Aorta (tissue), 5 donors: ENCODE measurements around the gene SLC6A2. TPM values are rescaled to one million over a fixed set of nuclear protein-coding genes. Genes with fewer than 3 reads are reported as not detected.

Experiments used
- ATAC-seq: fragments of 200-7000 bp; cut with Tn5 transposase; one replicate; pipeline ENCODE4 v1.9.1; 2022; ENCODE audit warnings: moderate library complexity; ENCODE audit not compliant: low FRiP score
- DNase-seq, 2 donors: peaks; one replicate each; pipeline ENCODE4 v3.0.0-alpha.2; 2020
- H3K27ac ChIP-seq, 2 donors: one replicate each; pipeline ENCODE4 v1.5.1; 2013; ENCODE audit warnings: low read length in 2 of 2, mild to moderate bottlenecking in 2 of 2, moderate library complexity in 2 of 2, control low read depth in 1 of 2, inconsistent platforms in 1 of 2, low read depth in 1 of 2
- H3K27me3 ChIP-seq, 2 donors: one replicate each; pipeline ENCODE4 v1.6.1; 2013; ENCODE audit warnings: control low read depth in 1 of 2, low read length in 1 of 2, mild to moderate bottlenecking in 1 of 2, moderate library complexity in 1 of 2; ENCODE audit not compliant: insufficient read depth in 2 of 2, control insufficient read depth in 1 of 2
- H3K36me3 ChIP-seq, 2 donors: one replicate each; pipeline ENCODE4 v1.6.1; 2013; ENCODE audit warnings: control low read depth in 1 of 2, low read length in 1 of 2, mild to moderate bottlenecking in 1 of 2; ENCODE audit not compliant: insufficient read depth in 2 of 2, control insufficient read depth in 1 of 2
- H3K4me1 ChIP-seq, 2 donors: one replicate each; pipeline ENCODE4 v1.6.1; 2013; ENCODE audit warnings: low read length in 2 of 2, control low read depth in 1 of 2, mild to moderate bottlenecking in 1 of 2, moderate library complexity in 1 of 2; ENCODE audit not compliant: insufficient read depth in 2 of 2, control insufficient read depth in 1 of 2
- H3K4me3 ChIP-seq, 2 donors: one replicate each; pipeline ENCODE4 v1.5.1; 2013; ENCODE audit warnings: low read length in 2 of 2, control low read depth in 1 of 2, mild to moderate bottlenecking in 1 of 2
- H3K9me3 ChIP-seq: one replicate; pipeline ENCODE4 v1.6.1; 2013; ENCODE audit warnings: mild to moderate bottlenecking, low read length; ENCODE audit not compliant: control insufficient read depth
- WGBS, 2 donors: extraction: QIAGEN DNeasy Blood & Tissue Kit; methylation state at CpG; one replicate each; pipeline ENCODE4 v1.1.7; 2013; 5-methylcytosine and 5-hydroxymethylcytosine counted together
- intact Hi-C, 2 donors: fragments of 100-400 bp; cut with DNase I; formaldehyde crosslinking; loops; one replicate each; pipeline versions ENCODE4 v1.14.2 to v1.15.0; 2022
- polyA plus RNA-seq, 2 donors: library from polyadenylated mRNA; stranded (reverse); fragments of 200-250 nt; gene quantifications; one replicate each; pipeline ENCODE4 v1.2.3, GENCODE V29; 2013
- total RNA-seq, 2 donors: library from RNA; stranded (reverse); fragmentation: NEBNext Ultra II Directional; extraction: Animal tissue kit (Norgen Biotek cat#: 25700); gene quantifications; one replicate each; pipeline ENCODE4 v1.2.1, GENCODE V29; 2021
- donor health status: healthy with polysubstance abuse.
- donor health status: Bipolar disorder and iron deficiency.
- donor health status: DM: no; HTN: no; CAD: no.
- donor health status: DM: no; HTN: no; CAD: no.
- donor health status: DM: yes; HTN: yes; CAD: no.

SLC6A2 gene
- total and polyA plus RNA-seq, 4 donors = 0.13 to 0.45 TPM; not detected in 2

DNA sequence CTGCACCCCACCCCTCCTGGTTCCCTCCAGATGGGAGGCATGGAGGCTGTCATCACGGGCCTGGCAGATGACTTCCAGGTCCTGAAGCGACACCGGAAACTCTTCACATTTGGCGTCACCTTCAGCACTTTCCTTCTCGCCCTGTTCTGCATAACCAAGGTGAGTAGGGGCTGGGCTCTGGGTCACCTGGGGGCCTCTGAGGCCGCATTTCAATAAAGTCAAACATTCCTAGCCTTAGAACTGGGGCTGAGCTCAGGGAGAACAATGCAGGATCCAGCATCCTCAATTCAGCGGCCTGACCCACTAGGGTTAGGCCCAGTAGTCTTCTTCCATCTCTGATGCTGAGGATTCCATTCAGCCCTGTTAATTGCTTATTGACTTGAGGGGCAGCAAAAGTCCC, 42.1 kb downstream of the SLC6A2 start:
- intact Hi-C loops = no loop called here
- no peak for ATAC-seq

DNA sequence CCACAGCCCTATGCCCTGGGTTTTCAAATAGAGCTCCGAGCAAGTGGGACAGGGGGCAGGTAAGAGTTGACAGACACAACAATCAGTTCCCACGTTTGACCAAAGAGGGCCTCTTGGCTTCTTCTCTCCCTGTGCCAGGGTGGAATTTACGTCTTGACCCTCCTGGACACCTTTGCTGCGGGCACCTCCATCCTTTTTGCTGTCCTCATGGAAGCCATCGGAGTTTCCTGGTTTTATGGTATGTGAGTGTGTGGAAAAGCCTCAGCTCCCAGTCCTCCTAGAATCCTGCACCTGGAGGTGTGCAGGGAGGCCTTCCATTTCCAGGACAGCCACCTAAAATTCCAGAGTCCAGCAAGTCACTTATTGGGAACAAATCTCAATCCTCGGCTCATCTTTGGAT, 42.5 kb downstream of the SLC6A2 start:
- H3K27me3 ChIP-seq = no peaks in the 10 kb centered on the region
- H3K27ac ChIP-seq = no peak overlapping the region
- no peaks in the 10 kb centered on the region for H3K4me1 ChIP-seq
- H3K9me3 ChIP-seq = no peaks in the 10 kb centered on the region
- intact Hi-C loops = no loop called here
- no peak overlapping the region for H3K4me3 ChIP-seq
- no peak for DNase-seq
- WGBS, 2 donors = 80 to 83% methylated on average over 6 of the region's 6 CpGs
- no peaks in the 10 kb centered on the region for H3K36me3 ChIP-seq
- no peak for ATAC-seq

More for the DNA sequence above, 42.1 kb downstream of the SLC6A2 start:
- Histone ChIP-seq H3K36me3 (no peaks in the 10 kb centered on the region), H3K9me3 (no peaks in the 10 kb centered on the region), H3K4me3 (no peak overlapping the region), H3K27ac (no peak overlapping the region), H3K27me3 (no peaks in the 10 kb centered on the region), H3K4me1 (no peaks in the 10 kb centered on the region)
- no peak for DNase-seq
- WGBS, 2 donors = 82 to 87% methylated on average over 7 of the region's 7 CpGs

DNA sequence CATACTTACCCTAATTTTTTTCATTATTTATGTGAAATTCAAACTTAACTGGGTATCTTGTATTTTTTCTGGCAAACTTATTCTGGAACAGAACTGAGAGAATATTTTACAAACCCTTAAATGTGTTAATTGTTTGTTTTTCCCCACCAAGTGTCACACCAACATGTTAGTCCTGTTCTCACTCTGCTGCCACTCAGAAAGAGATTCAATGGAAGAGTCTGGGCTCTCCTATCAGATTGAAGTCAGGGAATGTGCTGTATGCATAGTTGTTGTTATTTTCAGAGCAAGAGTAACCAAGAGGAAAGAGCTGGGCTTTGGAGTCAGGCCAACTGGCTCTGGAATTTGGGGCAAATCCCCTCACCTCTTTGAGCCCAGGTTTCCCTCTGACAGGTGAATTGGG, 43.2 kb downstream of the SLC6A2 start:
- Histone ChIP-seq H3K9me3 (no peaks in the 10 kb centered on the region), H3K27ac (no peak overlapping the region), H3K4me1 (no peaks in the 10 kb centered on the region), H3K27me3 (no peaks in the 10 kb centered on the region), H3K4me3 (no peak overlapping the region), H3K36me3 (no peaks in the 10 kb centered on the region)
- intact Hi-C loops = no loop called here
- no peak for ATAC-seq
- no peak for DNase-seq

GRCh38 chr16:55699616-55700015, 43.8 kb downstream of the SLC6A2 start:
- WGBS, 2 donors = 90 to 93% methylated on average over 2 to 3 of the region's 3 CpGs
- intact Hi-C loops = loop anchor here in 1 of 2 donors (5.0 kb wide), 1 partner anchor 232 kb away; no protein-coding TSS in a partner anchor
- Histone ChIP-seq H3K27ac (no peak overlapping the region), H3K4me1 (no peaks in the 10 kb centered on the region), H3K9me3 (no peaks in the 10 kb centered on the region), H3K27me3 (no peaks in the 10 kb centered on the region), H3K4me3 (no peak overlapping the region), H3K36me3 (no peaks in the 10 kb centered on the region)
- ATAC-seq (no peak), DNase-seq (no peak)

GRCh38 chr16:55700067-55700466, 44.3 kb downstream of the SLC6A2 start:
- intact Hi-C loops = loop anchor here in 1 of 2 donors (5.0 kb wide), 1 partner anchor 233 kb away; no protein-coding TSS in a partner anchor
- Histone ChIP-seq H3K9me3 (no peaks in the 10 kb centered on the region), H3K27me3 (no peaks in the 10 kb centered on the region), H3K4me1 (no peaks in the 10 kb centered on the region), H3K36me3 (no peaks in the 10 kb centered on the region), H3K27ac (no peak overlapping the region), H3K4me3 (no peak overlapping the region)
- ATAC-seq = no peak
- DNase-seq = no peak
- 86 to 88% methylated on average over 10 of the region's 10 CpGs for WGBS, 2 donors

GRCh38 chr16:55700961-55701360, 45.2 kb downstream of the SLC6A2 start:
- 88 to 89% methylated on average over 3 of the region's 3 CpGs for WGBS, 2 donors
- no peaks in the 10 kb centered on the region for H3K27me3 ChIP-seq
- intact Hi-C loops = loop anchor here in 1 of 2 donors (5.0 kb wide), 1 partner anchor 234 kb away; no protein-coding TSS in a partner anchor
- H3K36me3 ChIP-seq = no peaks in the 10 kb centered on the region
- H3K27ac ChIP-seq = no peak overlapping the region
- H3K9me3 ChIP-seq = no peaks in the 10 kb centered on the region
- DNase-seq = no peak
- ATAC-seq = no peak
- no peaks in the 10 kb centered on the region for H3K4me1 ChIP-seq
- no peak overlapping the region for H3K4me3 ChIP-seq

DNA sequence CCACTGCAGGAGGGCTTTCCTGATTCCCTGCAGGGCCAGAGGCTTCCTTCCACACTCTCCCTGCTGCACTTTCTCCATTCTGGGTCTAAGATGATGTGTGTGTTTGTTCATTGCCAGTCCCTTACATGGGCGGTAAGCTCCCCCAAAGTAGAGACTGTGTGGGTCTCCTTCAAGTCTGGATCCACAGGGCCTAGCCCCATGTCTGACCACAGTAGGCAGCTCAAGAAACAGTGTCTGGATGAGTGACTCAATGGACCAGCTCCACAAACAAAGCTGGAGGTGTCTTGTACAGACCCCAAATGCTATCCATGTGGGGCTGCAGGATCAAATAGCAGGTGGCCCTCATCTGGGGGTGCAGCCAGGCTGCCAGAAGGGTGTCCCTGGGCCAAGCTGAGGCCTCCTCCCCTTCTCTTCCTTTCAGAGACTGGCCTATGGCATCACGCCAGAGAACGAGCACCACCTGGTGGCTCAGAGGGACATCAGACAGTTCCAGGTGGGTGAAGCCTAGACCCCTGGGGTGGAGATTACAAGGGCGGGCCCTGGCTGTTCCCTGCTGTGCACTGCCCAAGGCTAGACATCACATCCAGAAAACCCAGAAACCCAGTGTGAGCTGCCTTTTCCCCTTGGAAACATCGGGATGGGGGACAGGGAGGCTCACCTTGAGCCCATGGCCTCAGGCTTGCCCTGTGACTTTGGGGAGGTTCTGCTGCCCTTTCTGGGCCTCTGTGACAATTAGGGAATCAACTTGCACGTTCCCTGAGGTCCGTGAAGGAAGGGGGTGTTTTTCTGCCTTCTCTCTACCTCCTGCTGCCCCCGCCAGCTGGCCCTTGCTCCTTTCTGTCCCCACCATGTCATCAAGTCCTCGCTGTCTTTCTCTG, 45.9 kb downstream of the SLC6A2 start:
- no peaks in the 10 kb centered on the region for H3K36me3 ChIP-seq
- H3K9me3 ChIP-seq = no peaks in the 10 kb centered on the region
- H3K4me1 ChIP-seq = no peaks in the 10 kb centered on the region
- intact Hi-C loops = loop anchor here in 1 of 2 donors (5.0 kb wide), 1 partner anchor 234 kb away; no protein-coding TSS in a partner anchor
- DNase-seq (peak; percentile 70 to 81), ATAC-seq (peak; percentile 50)
- no peak overlapping the region for H3K4me3 ChIP-seq
- 73% methylated on average over 9 of the region's 9 CpGs for WGBS, 2 donors
- no peak overlapping the region for H3K27ac ChIP-seq
- H3K27me3 ChIP-seq = no peaks in the 10 kb centered on the region

DNA sequence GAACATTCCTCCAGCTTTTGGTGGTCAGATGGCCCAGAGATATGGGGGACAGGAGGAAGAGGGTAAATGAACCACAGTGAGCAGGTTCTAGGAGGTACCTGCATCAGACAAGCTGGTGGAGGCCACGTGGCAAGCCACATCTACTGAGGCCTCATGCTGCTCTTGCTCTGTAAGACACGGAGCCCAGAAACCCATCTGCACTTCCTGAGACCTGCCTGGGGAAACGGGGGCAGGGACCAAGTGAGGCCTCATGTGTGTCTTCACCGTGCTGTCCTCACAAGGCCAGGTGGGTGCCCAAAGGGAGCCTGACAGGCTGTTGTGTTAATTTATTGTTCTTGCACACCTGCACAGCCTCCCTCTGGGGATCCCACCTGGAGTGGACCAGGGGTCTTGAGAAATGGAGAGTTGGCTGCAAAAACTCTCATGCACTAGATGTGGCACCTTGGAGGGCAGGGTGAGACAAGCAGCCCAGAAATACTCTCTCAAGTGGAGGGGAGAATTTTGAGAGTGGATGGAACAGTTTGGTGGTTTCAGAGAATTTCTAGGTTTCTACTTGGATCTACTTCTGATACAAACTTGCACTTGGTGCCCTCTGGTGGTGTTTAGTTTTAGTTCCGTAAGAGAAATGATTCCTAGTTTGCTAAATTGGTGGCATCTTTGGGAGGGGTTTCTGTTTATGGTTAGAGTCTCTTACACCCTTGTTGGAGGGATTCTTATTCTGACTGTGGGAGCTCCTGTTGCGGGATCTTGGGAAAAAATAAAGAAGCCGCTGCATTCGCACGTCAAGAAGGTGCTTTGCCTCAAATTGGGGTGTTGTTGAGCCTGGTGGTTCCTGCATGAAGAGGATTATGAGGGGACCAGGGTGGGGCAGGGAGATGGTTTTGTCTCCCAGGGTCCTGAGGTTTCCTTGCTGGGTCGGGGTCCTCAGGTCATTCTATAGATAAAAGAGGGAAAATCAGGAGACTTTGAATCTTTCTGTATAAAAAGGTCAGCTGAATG, 47.5 kb downstream of the SLC6A2 start:
- ATAC-seq = no peak
- Histone ChIP-seq H3K4me3 (no peak overlapping the region), H3K9me3 (no peaks in the 10 kb centered on the region), H3K36me3 (no peaks in the 10 kb centered on the region), H3K27ac (no peak overlapping the region), H3K27me3 (no peaks in the 10 kb centered on the region), H3K4me1 (no peaks in the 10 kb centered on the region)
- intact Hi-C loops = loop anchor here (1.0 to 5.0 kb wide), 2 partner anchors 236 to 237 kb away; no protein-coding TSS in a partner anchor
- DNase-seq = no peak
- 50 to 59% methylated on average over 10 of the region's 10 CpGs for WGBS, 2 donors
